HEK293 (cell line): ENCODE measurements around the gene GATC.

Source experiments
- CTCF ChIA-PET: fragments of 350-600 bp; formaldehyde crosslinking; extraction: SDS; loops from one replicate; lab custom pipeline; 2021; ENCODE audit warnings: antibody characterized with exemption; lab: Yijun Ruan, JAX
- POLR2A ChIA-PET: fragments of 300-600 bp; formaldehyde crosslinking; extraction: SDS; loops from one replicate; lab custom pipeline; 2020; ENCODE audit warnings: antibody characterized with exemption, inconsistent platforms; lab: Yijun Ruan, JAX
- H3K27ac ChIP-seq: fragments of 200-500 bp; sonication (Bioruptor generic); 2 replicates; pipeline ENCODE4 v1.5.1; 2014; ENCODE audit warnings: low read depth, low read length, control low read depth, inconsistent platforms; ENCODE audit errors: extremely low read depth
- H3K36me3 ChIP-seq, 2 experiments: fragments of 200-500 bp in 1 of 2; sonication (Bioruptor generic) in 1 of 2; 1 replicate in 1 of 2; 2 replicates in 1 of 2; pipeline ENCODE4 v1.5.1; 2014 to 2017; ENCODE audit warnings: inconsistent platforms in 2 of 2, low read length in 2 of 2; ENCODE audit not compliant: control insufficient read depth in 2 of 2, insufficient read depth in 1 of 2
- H3K4me1 ChIP-seq: fragments of 200-500 bp; sonication (Bioruptor generic); 2 replicates; pipeline ENCODE4 v1.5.1; 2014; ENCODE audit warnings: mild to moderate bottlenecking, low read length, inconsistent platforms; ENCODE audit not compliant: control insufficient read depth, insufficient read depth
- H3K4me3 ChIP-seq: 2 replicates; pipeline ENCODE4 v1.5.1; 2011; ENCODE audit warnings: low read depth, mild to moderate bottlenecking, control low read depth, low read length, moderate library complexity
- H3K9me3 ChIP-seq: fragments of 200-500 bp; sonication (Bioruptor generic); 2 replicates; pipeline ENCODE4 v1.5.1; 2014; ENCODE audit warnings: low read depth, low read length, inconsistent platforms; ENCODE audit not compliant: control insufficient read depth, insufficient read depth
- GLI4 ChIP-seq: fragments of 450-650 bp; formaldehyde crosslinking; IDR thresholded peaks from 2 replicates; pipeline ENCODE4 v1.5.1; 2016; ENCODE audit warnings: missing biosample characterization, missing genetic modification characterization
- HOXA7 ChIP-seq: sonication (generic); formaldehyde crosslinking; IDR thresholded peaks from 2 replicates; pipeline ENCODE4 v1.8.1; 2022; ENCODE audit warnings: missing genetic modification reagents, borderline replicate concordance
- IKZF3 ChIP-seq: fragments of 450-650 bp; IDR thresholded peaks from 2 replicates; pipeline ENCODE4 v1.5.0; 2018; ENCODE audit warnings: missing biosample characterization, mild to moderate bottlenecking, missing genetic modification characterization, moderate library complexity
- MYNN ChIP-seq: fragments of 450-650 bp; formaldehyde crosslinking; IDR thresholded peaks from 2 replicates; pipeline ENCODE4 v1.5.1; 2016; ENCODE audit warnings: missing biosample characterization, missing genetic modification characterization, borderline replicate concordance
- SETDB1 ChIP-seq: IDR thresholded peaks from one replicate; pipeline ENCODE4 v1.6.1; 2017; ENCODE audit warnings: mild to moderate bottlenecking, low read length, moderate library complexity, mixed read lengths; ENCODE audit not compliant: insufficient read length
- TSHZ1 ChIP-seq: fragments of 450-650 bp; formaldehyde crosslinking; IDR thresholded peaks from 2 replicates; pipeline ENCODE4 v1.5.1; 2016; ENCODE audit warnings: missing biosample characterization, missing genetic modification characterization, borderline replicate concordance
- YY2 ChIP-seq: fragments of 450-650 bp; formaldehyde crosslinking; IDR thresholded peaks from 2 replicates; pipeline ENCODE4 v1.5.1; 2016; ENCODE audit warnings: missing biosample characterization, missing genetic modification characterization
- ZBTB20 ChIP-seq: fragments of 450-650 bp; formaldehyde crosslinking; IDR thresholded peaks from 2 replicates; pipeline ENCODE4 v1.5.1; 2016; ENCODE audit warnings: missing biosample characterization, missing genetic modification characterization
- ZBTB48 ChIP-seq: fragments of 450-650 bp; formaldehyde crosslinking; IDR thresholded peaks from 2 replicates; pipeline ENCODE4 v1.5.1; 2016; ENCODE audit warnings: missing biosample characterization, missing genetic modification characterization
- ZNF121 ChIP-seq: fragments of 450-650 bp; formaldehyde crosslinking; IDR thresholded peaks from 2 replicates; pipeline ENCODE4 v1.5.1; 2016; ENCODE audit warnings: missing biosample characterization, missing genetic modification characterization
- ZNF133 ChIP-seq: fragments of 450-650 bp; formaldehyde crosslinking; IDR thresholded peaks from 2 replicates; pipeline ENCODE4 v1.5.1; 2016; ENCODE audit warnings: missing biosample characterization, missing genetic modification characterization
- ZNF18 ChIP-seq: fragments of 450-650 bp; formaldehyde crosslinking; IDR thresholded peaks from 2 replicates; pipeline ENCODE4 v1.5.1; 2016; ENCODE audit warnings: missing biosample characterization, missing genetic modification characterization
- ZNF248 ChIP-seq: fragments of 450-650 bp; formaldehyde crosslinking; IDR thresholded peaks from 2 replicates; pipeline ENCODE4 v1.5.1; 2017; ENCODE audit warnings: missing biosample characterization, missing genetic modification characterization
- ZNF311 ChIP-seq: fragments of 450-650 bp; formaldehyde crosslinking; IDR thresholded peaks from 2 replicates; pipeline ENCODE4 v1.5.1; 2017; ENCODE audit warnings: missing biosample characterization, missing genetic modification characterization, borderline replicate concordance
- ZNF362 ChIP-seq: fragments of 450-650 bp; formaldehyde crosslinking; IDR thresholded peaks from 2 replicates; pipeline ENCODE4 v1.5.1; 2016; ENCODE audit warnings: missing biosample characterization, missing genetic modification characterization
- ZNF449 ChIP-seq: fragments of 450-650 bp; formaldehyde crosslinking; IDR thresholded peaks from 2 replicates; pipeline ENCODE4 v1.5.1; 2017; ENCODE audit warnings: missing biosample characterization, mild to moderate bottlenecking, missing genetic modification characterization, moderate library complexity
- ZNF548 ChIP-seq: fragments of 450-650 bp; formaldehyde crosslinking; IDR thresholded peaks from 2 replicates; pipeline ENCODE4 v1.5.1; 2016; ENCODE audit warnings: missing biosample characterization, missing genetic modification characterization
- ZNF571 ChIP-seq: fragments of 450-650 bp; formaldehyde crosslinking; IDR thresholded peaks from 2 replicates; pipeline ENCODE4 v1.5.0; 2017; ENCODE audit warnings: missing biosample characterization, missing genetic modification characterization
- ZNF704 ChIP-seq: fragments of 450-650 bp; formaldehyde crosslinking; IDR thresholded peaks from 2 replicates; pipeline ENCODE4 v1.5.1; 2016; ENCODE audit warnings: missing biosample characterization, missing genetic modification characterization
- ZSCAN5A ChIP-seq: fragments of 450-650 bp; formaldehyde crosslinking; IDR thresholded peaks from 2 replicates; pipeline ENCODE4 v1.5.1; 2016; ENCODE audit warnings: missing biosample characterization, missing genetic modification characterization
- ZXDB ChIP-seq: fragments of 450-650 bp; formaldehyde crosslinking; IDR thresholded peaks from 2 replicates; pipeline ENCODE4 v1.5.1; 2016; ENCODE audit warnings: missing biosample characterization, missing genetic modification characterization

GATC gene

GRCh38 chr12:120498870-120499515 is 52.7 kb downstream of the GATC start (continued):
- peak; percentile 67; the same call in 1 of the 2 replicates for TF ChIP-seq ZNF18 (tag by site-specific recombination)
- no peak for TF ChIP-seq ZNF248 (tag by site-specific recombination)
- TF ChIP-seq YY2 (tag by site-specific recombination): no peak

- H3K4me3 ChIP-seq: no peak overlapping the region
- no peaks in the 10 kb centered on the region for H3K9me3 ChIP-seq
- CTCF ChIA-PET: interaction anchor here (0.5 kb wide), 1 partner anchor 32 kb away, joined by 3 read pairs; no protein-coding TSS in a partner anchor
- TF ChIP-seq ZNF548 (tag by site-specific recombination) (no peak), ZNF704 (tag by site-specific recombination) (no peak), ZSCAN5A (tag by site-specific recombination) (no peak), MYNN (tag by site-specific recombination) (no peak), ZNF133 (no peak), ZNF449 (tag by site-specific recombination) (no peak), ZNF311 (tag by site-specific recombination) (no peak), ZNF571 (tag by site-specific recombination) (no peak), ZBTB48 (tag by site-specific recombination) (no peak), ZNF121 (tag by site-specific recombination) (no peak), TSHZ1 (no peak), HOXA7 (CRISPR knock-in tag) (no peak), ZBTB20 (tag by site-specific recombination) (no peak), ZXDB (tag by site-specific recombination) (no peak), GLI4 (tag by site-specific recombination) (no peak), IKZF3 (no peak), ZNF362 (tag by site-specific recombination) (no peak), SETDB1 (no peak)
- TF ChIP-seq, all 188 proteins: peak for 0
- POLR2A ChIA-PET: interaction anchor here (1.1 to 1.9 kb wide), 2 partner anchors 25 to 28 kb away, joined by 3 to 5 read pairs; partner anchors contain the start of gene COQ5
- Histone ChIP-seq H3K27ac (no peak overlapping the region), H3K4me1 (no peaks in the 10 kb centered on the region), H3K36me3 (peaks cover 11 to 51% of the 10 kb centered on the region in 2 experiments)
These were observed 54.3 kb downstream of the GATC start for GRCh38 chr12:120500581-120500980.
